GM13976 (cell line): ENCODE data around the gene TAS2R3.
A peak's percentile ranks its signal among the peaks of the same experiment; 100 is the strongest.
"Not testable (repeated sequence)": the region's sequence is repeated elsewhere in the genome, so short reads cannot be mapped to it uniquely, and the experiment has no call there.

Experiments
- DNase-seq: peaks from one replicate; pipeline ENCODE4 v3.0.0; 2012; ENCODE audit warnings: low spot score
- in situ Hi-C: fragments of 300-500 bp; cut with MboI; formaldehyde crosslinking; loops from one replicate; pipeline ENCODE4 v1.12.0; 2022; ENCODE audit warnings: low sequenced_read_pairs, mixed read lengths, inconsistent platforms; ENCODE audit not compliant: unreplicated experiment
- TF ChIP-seq, protein P1 (sequence below): IDR thresholded peaks from 2 replicates; pipeline ENCODE4 v1.5.1; 2012; ENCODE audit warnings: borderline replicate concordance, mild to moderate bottlenecking; ENCODE audit not compliant: insufficient read depth; ENCODE audit errors: extremely low read depth, missing control alignments, control extremely low read depth

TAS2R3 gene

GRCh38 chr7:141742229-141742628, 21.7 kb upstream of the TAS2R3 start:
- in situ Hi-C loops, result no loop called here
- DNase-seq, result no peak
- TF ChIP-seq, protein P1, sequence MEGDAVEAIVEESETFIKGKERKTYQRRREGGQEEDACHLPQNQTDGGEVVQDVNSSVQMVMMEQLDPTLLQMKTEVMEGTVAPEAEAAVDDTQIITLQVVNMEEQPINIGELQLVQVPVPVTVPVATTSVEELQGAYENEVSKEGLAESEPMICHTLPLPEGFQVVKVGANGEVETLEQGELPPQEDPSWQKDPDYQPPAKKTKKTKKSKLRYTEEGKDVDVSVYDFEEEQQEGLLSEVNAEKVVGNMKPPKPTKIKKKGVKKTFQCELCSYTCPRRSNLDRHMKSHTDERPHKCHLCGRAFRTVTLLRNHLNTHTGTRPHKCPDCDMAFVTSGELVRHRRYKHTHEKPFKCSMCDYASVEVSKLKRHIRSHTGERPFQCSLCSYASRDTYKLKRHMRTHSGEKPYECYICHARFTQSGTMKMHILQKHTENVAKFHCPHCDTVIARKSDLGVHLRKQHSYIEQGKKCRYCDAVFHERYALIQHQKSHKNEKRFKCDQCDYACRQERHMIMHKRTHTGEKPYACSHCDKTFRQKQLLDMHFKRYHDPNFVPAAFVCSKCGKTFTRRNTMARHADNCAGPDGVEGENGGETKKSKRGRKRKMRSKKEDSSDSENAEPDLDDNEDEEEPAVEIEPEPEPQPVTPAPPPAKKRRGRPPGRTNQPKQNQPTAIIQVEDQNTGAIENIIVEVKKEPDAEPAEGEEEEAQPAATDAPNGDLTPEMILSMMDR, result no peak

DNA sequence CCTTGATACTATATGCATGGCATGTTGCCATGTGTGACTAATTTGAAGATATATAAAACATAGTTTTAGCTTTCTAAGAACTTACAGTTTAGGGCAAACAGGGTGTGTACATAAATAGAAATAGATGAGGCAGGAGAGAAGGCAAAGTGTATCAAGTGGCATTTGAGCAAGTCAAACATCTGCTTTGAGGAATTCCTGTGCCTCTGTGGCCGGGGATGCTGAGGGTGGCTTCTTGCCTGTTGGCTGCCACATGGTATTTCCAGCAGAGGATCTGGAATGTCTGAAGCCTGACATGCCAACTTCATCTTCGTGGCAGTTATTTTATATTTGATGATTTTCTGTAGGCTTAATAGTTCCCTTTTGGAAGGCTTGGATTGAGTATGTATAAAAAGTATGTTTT, 19.8 kb upstream of the TAS2R3 start:
- in situ Hi-C loops, result no loop called here
- TF ChIP-seq, protein P1, result no peak
- DNase-seq, result no peak

DNA sequence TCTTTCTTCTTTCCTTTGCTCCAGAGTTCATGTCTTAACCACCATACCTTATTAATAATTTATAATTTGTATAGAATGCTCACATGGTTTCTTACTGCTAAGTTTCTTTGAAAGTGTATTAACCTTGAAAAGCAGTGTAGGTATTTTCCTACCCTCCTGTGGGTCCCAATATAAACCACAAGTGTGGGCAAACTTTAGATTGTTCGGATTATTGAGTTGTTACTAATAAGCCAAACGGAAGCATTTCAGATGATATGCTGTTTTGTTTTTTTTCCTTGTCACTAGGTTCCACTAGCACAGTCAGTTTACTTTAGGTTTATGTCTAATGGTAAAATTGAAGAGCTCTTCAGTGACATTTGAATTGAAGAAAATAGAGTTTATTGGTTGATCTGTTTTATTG, 15.5 kb upstream of the TAS2R3 start:
- DNase-seq, result no peak
- TF ChIP-seq, protein P1, result no peak
- in situ Hi-C loops, result no loop called here

DNA sequence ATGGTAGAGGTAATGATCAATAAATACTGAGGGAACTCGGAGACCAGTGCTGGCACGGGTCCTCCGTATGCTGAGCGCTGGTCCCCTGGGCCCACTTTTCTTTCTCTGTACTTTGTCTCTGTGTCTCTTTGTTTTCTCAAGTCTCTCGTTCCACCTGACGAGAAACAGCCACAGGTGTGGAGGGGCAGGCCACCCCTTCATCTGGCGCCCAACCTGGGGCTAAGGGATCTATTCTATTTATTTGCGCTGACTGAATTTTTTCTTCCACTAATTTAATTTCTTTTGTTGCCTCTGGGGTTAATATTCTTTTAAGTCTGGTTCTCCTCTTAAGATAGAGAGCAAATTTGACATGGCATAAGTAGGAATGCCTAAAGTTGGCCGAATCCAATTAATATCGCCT, 12.0 kb upstream of the TAS2R3 start:
- in situ Hi-C loops, DNase-seq: not testable (repeated sequence)

DNA sequence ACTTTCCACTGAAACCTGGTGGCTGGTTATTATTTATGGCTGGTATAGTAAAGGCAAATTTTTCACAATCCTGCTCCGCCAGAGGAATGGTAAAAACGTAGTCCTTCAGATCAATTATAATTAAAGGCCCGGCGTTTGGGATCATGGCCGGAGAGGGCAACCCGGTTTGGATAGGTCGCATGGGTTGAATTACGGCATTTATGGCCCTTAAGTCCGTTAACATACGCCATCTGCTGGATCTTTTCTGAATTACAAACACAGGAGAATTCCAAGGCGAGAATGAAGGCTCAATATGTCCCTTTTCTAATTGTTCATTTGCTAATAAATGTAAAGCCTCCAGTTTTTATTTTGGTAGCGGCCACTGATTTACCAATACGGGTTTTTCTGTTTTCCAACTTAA, 11.3 kb upstream of the TAS2R3 start:
- no peak for DNase-seq
- in situ Hi-C loops, result no loop called here
- TF ChIP-seq, protein P1, result no peak

GRCh38 chr7:141754939-141755338, 9.0 kb upstream of the TAS2R3 start:
- DNase-seq, result no peak
- in situ Hi-C loops, result no loop called here
- TF ChIP-seq, protein P1, result peak; percentile 30

DNA sequence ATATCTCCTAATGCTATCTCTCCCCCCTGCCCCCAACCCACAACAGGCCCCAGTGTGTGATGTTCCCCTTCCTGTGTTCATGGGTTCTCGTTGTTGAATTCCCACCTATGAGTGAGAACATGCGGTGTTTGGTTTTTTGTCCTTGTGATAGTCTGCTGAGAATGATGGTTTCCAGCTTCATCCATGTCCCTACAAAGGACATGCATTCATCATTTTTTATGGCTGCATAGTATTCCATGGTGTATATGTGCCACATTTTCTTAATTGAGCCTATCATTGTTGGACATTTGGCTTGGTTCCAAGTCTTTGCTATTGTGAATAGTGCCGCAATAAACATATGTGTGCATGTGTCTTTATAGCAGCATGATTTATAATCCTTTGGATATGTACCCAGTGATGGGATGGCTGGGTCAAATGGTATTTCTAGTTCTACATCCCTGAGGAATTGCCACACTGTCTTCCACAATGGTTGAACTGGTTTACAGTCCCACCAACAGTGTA, 6.2 kb downstream of the TAS2R3 start:
- DNase-seq, in situ Hi-C loops: not testable (repeated sequence)

DNA sequence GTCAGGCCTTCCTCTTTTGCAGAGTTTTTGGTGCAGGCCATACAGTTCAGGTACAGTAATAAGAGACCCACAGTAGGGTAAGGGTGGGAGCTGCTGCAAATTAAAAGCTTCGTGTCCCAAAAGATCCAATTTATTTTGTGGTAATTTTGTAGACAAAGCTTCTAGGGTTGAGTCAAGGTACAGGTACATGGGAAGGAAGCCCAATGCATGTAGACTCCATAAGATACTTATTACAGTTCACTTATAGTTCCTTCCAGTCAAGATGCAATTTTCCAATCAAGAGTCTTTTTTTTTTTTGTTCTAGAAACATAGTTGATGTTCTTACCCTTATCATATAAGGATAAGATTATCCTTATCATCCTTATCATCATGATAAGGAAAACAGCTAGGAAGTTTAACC, 12.5 kb downstream of the TAS2R3 start, which contains the start of gene TAS2R4:
Gene TAS2R4, plus strand, starts transcription at position 301 of the 400 bp plus-strand sequence. CDS start 1,815 bp downstream, outside the sequence.
- in situ Hi-C loops, result no loop called here
- no peak for DNase-seq
- TF ChIP-seq, protein P1, result no peak
